SK-N-SH (cell line): ENCODE results near the gene SND1. TPM values are rescaled to one million over a fixed set of nuclear protein-coding genes. Genes with fewer than 3 reads are reported as not detected.

Experiments used
- CTCF ChIA-PET: fragments of 300-600, 350-600 bp; formaldehyde crosslinking; extraction: SDS; loops from one replicate; lab custom pipeline; 2021; lab: Yijun Ruan, JAX
- POLR2A ChIA-PET: fragments of 350-600 bp; sonication (Branson Sonifier 250); formaldehyde crosslinking; extraction: SDS; loops from one replicate; lab custom pipeline; 2020; ENCODE audit warnings: antibody characterized with exemption, inconsistent platforms; lab: Yijun Ruan, JAX
- DNase-seq: peaks from one replicate; pipeline ENCODE4 v3.0.0; 2012
- H2AFZ ChIP-seq: fragments of 200-600 bp; sonication (generic); 2 replicates; pipeline ENCODE4 v1.8.1; 2016; ENCODE audit warnings: antibody characterized with exemption, mild to moderate bottlenecking, low read depth
- H3F3A ChIP-seq: fragments of 200-600 bp; sonication (generic); replicated peaks from 2 replicates; pipeline ENCODE3; 2016; ENCODE audit warnings: antibody characterized with exemption, mild to moderate bottlenecking; ENCODE audit not compliant: insufficient read depth
- H3K27ac ChIP-seq, 2 experiments: fragments of 200-500 bp in 1 of 2; fragments of 200-600 bp in 1 of 2; sonication (Bioruptor generic) in 1 of 2; sonication (generic), shearing (Covaris generic) in 1 of 2; 2 replicates each; pipeline versions ENCODE4 v1.5.1 to v1.6.1; 2014 to 2016; ENCODE audit warnings: low read depth in 2 of 2, inconsistent platforms in 1 of 2, low read length in 1 of 2, mild to moderate bottlenecking in 1 of 2, mixed read lengths in 1 of 2
- H3K27me3 ChIP-seq: fragments of 200-600 bp; sonication (generic), shearing (Covaris generic); 2 replicates; pipeline ENCODE4 v1.6.1; 2016; ENCODE audit warnings: mixed run types; ENCODE audit not compliant: insufficient read depth
- H3K36me3 ChIP-seq, 2 experiments: fragments of 200-500 bp in 1 of 2; fragments of 200-600 bp in 1 of 2; sonication (Bioruptor generic) in 1 of 2; sonication (generic) in 1 of 2; replicated peaks in 1 of 2; 2 replicates each; pipeline versions ENCODE3 to v1.5.1; 2014 to 2016; ENCODE audit warnings: low read length in 1 of 2, mild to moderate bottlenecking in 1 of 2; ENCODE audit not compliant: insufficient read depth in 2 of 2, control insufficient read depth in 1 of 2
- H3K4me1 ChIP-seq, 2 experiments: fragments of 200-500 bp in 1 of 2; fragments of 200-600 bp in 1 of 2; sonication (Bioruptor generic) in 1 of 2; sonication (generic), shearing (Covaris generic) in 1 of 2; 2 replicates each; pipeline versions ENCODE4 v1.5.1 to v1.6.1; 2014 to 2016; ENCODE audit warnings: low read depth in 1 of 2, low read length in 1 of 2, mixed run types in 1 of 2; ENCODE audit not compliant: insufficient read depth in 2 of 2, control insufficient read depth in 1 of 2
- H3K4me2 ChIP-seq: fragments of 200-600 bp; sonication (generic), shearing (Covaris generic); 2 replicates; pipeline ENCODE4 v1.6.1; 2017; ENCODE audit warnings: mixed run types
- H3K4me3 ChIP-seq, 2 experiments: fragments of 200-500 bp in 1 of 2; fragments of 200-600 bp in 1 of 2; sonication (Bioruptor generic) in 1 of 2; sonication (generic), shearing (Covaris generic) in 1 of 2; 2 replicates each; pipeline versions ENCODE4 v1.5.1 to v1.8.1; 2014 to 2016; ENCODE audit warnings: low read depth in 2 of 2, inconsistent platforms in 1 of 2, low read length in 1 of 2, mild to moderate bottlenecking in 1 of 2, mixed read lengths in 1 of 2, moderate library complexity in 1 of 2
- H3K79me2 ChIP-seq: fragments of 200-600 bp; sonication (generic); 2 replicates; pipeline ENCODE4 v1.8.1; 2017; ENCODE audit warnings: mild to moderate bottlenecking; ENCODE audit not compliant: insufficient read depth
- H3K9ac ChIP-seq: fragments of 200-600 bp; sonication (generic); 2 replicates; pipeline ENCODE4 v1.6.1; 2017; ENCODE audit warnings: mixed run types
- H3K9me2 ChIP-seq: fragments of 200-600 bp; sonication (generic); 2 replicates; pipeline ENCODE4 v1.6.1; 2017; ENCODE audit warnings: mixed run types
- H3K9me3 ChIP-seq: fragments of 200-600 bp; sonication (generic); 2 replicates; pipeline ENCODE4 v1.6.1; 2017; ENCODE audit warnings: mixed run types, mild to moderate bottlenecking, moderate library complexity
- H4K20me1 ChIP-seq: fragments of 200-600 bp; sonication (generic); 2 replicates; pipeline ENCODE4 v1.6.1; 2017; ENCODE audit warnings: mild to moderate bottlenecking, mixed run types; ENCODE audit not compliant: insufficient read depth
- CHD2 ChIP-seq: fragments of 150-350 bp; IDR thresholded peaks from 2 replicates; pipeline ENCODE4 v1.6.1; 2018; ENCODE audit warnings: low read length; ENCODE audit not compliant: partially characterized antibody
- ELF1 ChIP-seq: IDR thresholded peaks from 2 replicates; pipeline ENCODE4 v1.4.0; 2012
- EP300 ChIP-seq, 2 experiments: IDR thresholded peaks; 2 replicates each; pipeline versions ENCODE4 v1.4.0 to v1.6.1; 2012; ENCODE audit warnings: borderline replicate concordance in 1 of 2, low read depth in 1 of 2, low read length in 1 of 2
- EZH2phosphoT487 ChIP-seq: fragments of 200-600 bp; sonication (generic); IDR thresholded peaks from 2 replicates; pipeline ENCODE4 v1.6.1; 2017; ENCODE audit warnings: low read depth, mixed run types, mild to moderate bottlenecking, antibody characterized with exemption, moderate library complexity, borderline replicate concordance
- FOXJ3 ChIP-seq: sonication (generic); formaldehyde crosslinking; IDR thresholded peaks from 2 replicates; pipeline ENCODE4 v1.5.1; 2020; ENCODE audit warnings: mild to moderate bottlenecking, missing genetic modification reagents
- FOXM1 ChIP-seq: IDR thresholded peaks from 2 replicates; pipeline ENCODE4 v1.4.0; 2012; ENCODE audit warnings: low read depth, mild to moderate bottlenecking
- GABPA ChIP-seq: IDR thresholded peaks from 2 replicates; pipeline ENCODE4 v1.4.0; 2012; ENCODE audit warnings: low read depth, mild to moderate bottlenecking
- GATA2 ChIP-seq: sonication (generic); formaldehyde crosslinking; IDR thresholded peaks from 2 replicates; pipeline ENCODE4 v1.5.0; 2020; ENCODE audit warnings: mild to moderate bottlenecking, missing genetic modification reagents
- IRF3 ChIP-seq: fragments of 150-350 bp; IDR thresholded peaks from 2 replicates; pipeline ENCODE4 v1.6.1; 2016; ENCODE audit warnings: mild to moderate bottlenecking, low read depth, low read length
- JUND ChIP-seq: IDR thresholded peaks from 2 replicates; pipeline ENCODE4 v1.4.0; 2012
- MAX ChIP-seq: IDR thresholded peaks from 2 replicates; pipeline ENCODE4 v1.4.0; 2012; ENCODE audit warnings: low read depth
- NFIC ChIP-seq: IDR thresholded peaks from 2 replicates; pipeline ENCODE4 v1.4.0; 2012; ENCODE audit warnings: borderline replicate concordance
- POLR2AphosphoS5 ChIP-seq: IDR thresholded peaks from 2 replicates; pipeline ENCODE4 v1.6.1; 2012; ENCODE audit warnings: low read depth, low read length
- RAD21 ChIP-seq: IDR thresholded peaks from 2 replicates; pipeline ENCODE4 v1.6.1; 2012; ENCODE audit warnings: mild to moderate bottlenecking, low read length
- REST ChIP-seq: IDR thresholded peaks from 2 replicates; pipeline ENCODE4 v1.6.1; 2012; ENCODE audit warnings: mild to moderate bottlenecking, low read depth, low read length, moderate library complexity
- RFX5 ChIP-seq: IDR thresholded peaks from 2 replicates; pipeline ENCODE4 v1.6.1; 2012; ENCODE audit warnings: mild to moderate bottlenecking, improper control_type of control experiment, low read length
- RXRA ChIP-seq: IDR thresholded peaks from 2 replicates; pipeline ENCODE4 v1.4.0; 2012; ENCODE audit warnings: low read depth, mild to moderate bottlenecking, borderline replicate concordance
- SIN3A ChIP-seq: IDR thresholded peaks from 2 replicates; pipeline ENCODE4 v1.6.1; 2012; ENCODE audit warnings: low read depth, mild to moderate bottlenecking, low read length, moderate library complexity, borderline replicate concordance
- SMC3 ChIP-seq: IDR thresholded peaks from 2 replicates; pipeline ENCODE4 v1.6.1; 2012; ENCODE audit warnings: low read depth, low read length, improper control_type of control experiment
- TAF1 ChIP-seq: IDR thresholded peaks from 2 replicates; pipeline ENCODE4 v1.6.1; 2012; ENCODE audit warnings: low read depth, mild to moderate bottlenecking, low read length, moderate library complexity, borderline replicate concordance
- USF1 ChIP-seq: IDR thresholded peaks from 2 replicates; pipeline ENCODE4 v1.4.0; 2012; ENCODE audit warnings: low read depth, borderline replicate concordance
- USF2 ChIP-seq: fragments of 150-350 bp; IDR thresholded peaks from 2 replicates; pipeline ENCODE4 v1.6.1; 2017; ENCODE audit warnings: antibody characterized with exemption, low read length, low read depth, borderline replicate concordance
- YY1 ChIP-seq: IDR thresholded peaks from 2 replicates; pipeline ENCODE4 v1.4.0; 2012; ENCODE audit warnings: low read depth, mild to moderate bottlenecking
- WGBS: methylation state at CpG from one replicate; pipeline ENCODE4 v1.1.6; 2017; ENCODE audit warnings: low lambda C conversion rate; 5-methylcytosine and 5-hydroxymethylcytosine counted together
- polyA plus RNA-seq, 3 experiments: library from polyadenylated mRNA; depleted of rRNA; stranded (reverse); fragments of >200 nt; gene quantifications; 2 replicates each; pipeline ENCODE4 v1.2.3, GENCODE V29; 2012

The SND1 gene
- polyA plus RNA-seq, 1 of the 3 experiments (the other 2 are of a cell fraction), result 165 TPM

- CTCF ChIA-PET, result interaction anchor here (1.0 to 2.2 kb wide), 7 partner anchors 10 to 329 kb away, joined by 3 to 6 read pairs (median 3); no protein-coding TSS in a partner anchor
- H3K4me1 ChIP-seq, result peaks cover 0 to 38% of the 10 kb centered on the region in 2 experiments; a peak in 3 of 4 replicates
- no peak overlapping the region for H3K9ac ChIP-seq
- no peaks in the 10 kb centered on the region for H3K9me3 ChIP-seq
- H3F3A ChIP-seq, result peaks cover 22% of the 10 kb centered on the region
- H3K4me2 ChIP-seq, result no peak overlapping the region
- POLR2A ChIA-PET, result no interaction called here
- H3K9me2 ChIP-seq, result no peaks in the 10 kb centered on the region
- H4K20me1 ChIP-seq, result peaks cover 14% of the 10 kb centered on the region
- 83% methylated on average over 2 of the region's 2 CpGs for WGBS
- H3K36me3 ChIP-seq, result peaks cover 2 to 5% of the 10 kb centered on the region in 2 experiments
- TF ChIP-seq IRF3 (no peak), FOXM1 (no peak), USF1 (no peak), RXRA (no peak), MAX (no peak), SMC3 (no peak), YY1 (no peak), GATA2 (no peak), RFX5 (no peak), GABPA (no peak), CHD2 (no peak), FOXJ3 (CRISPR knock-in tag) (no peak), TAF1 (no peak), NFIC (no peak), EZH2phosphoT487 (no peak), SIN3A (no peak), POLR2AphosphoS5 (no peak)
- DNase-seq, result no peak
- H3K4me3 ChIP-seq, result no peak overlapping the region
- no peak overlapping the region for H3K27ac ChIP-seq
- H2AFZ ChIP-seq, result no peak overlapping the region
- H3K79me2 ChIP-seq, result peaks cover 87% of the 10 kb centered on the region
- no peaks in the 10 kb centered on the region for H3K27me3 ChIP-seq
These were observed 228.5 kb downstream of the SND1 start for GRCh38 chr7:127880454-127880853.

GRCh38 chr7:127881564-127881963, 229.6 kb downstream of the SND1 start:
- ChIA-PET POLR2A (no interaction called here), CTCF (interaction anchor here (1.0 to 2.2 kb wide), 6 partner anchors 9 to 327 kb away, joined by 3 to 6 read pairs (median 3); no protein-coding TSS in a partner anchor)
- Histone ChIP-seq H3K9me3 (no peaks in the 10 kb centered on the region), H3K36me3 (peaks cover 2 to 5% of the 10 kb centered on the region in 2 experiments), H3K4me3 (no peak overlapping the region), H3K27ac (no peak overlapping the region), H3K9ac (no peak overlapping the region), H3F3A (peaks cover 11% of the 10 kb centered on the region), H4K20me1 (peaks cover 17% of the 10 kb centered on the region), H3K27me3 (no peaks in the 10 kb centered on the region), H2AFZ (no peak overlapping the region), H3K4me1 (peaks cover 5 to 38% of the 10 kb centered on the region in 2 experiments), H3K79me2 (peaks cover 81% of the 10 kb centered on the region), H3K4me2 (no peak overlapping the region), H3K9me2 (no peaks in the 10 kb centered on the region)
- no peak for DNase-seq
- 94% methylated on average over 7 of the region's 7 CpGs for WGBS
- TF ChIP-seq RAD21 (no peak), GABPA (no peak), REST (no peak), FOXM1 (no peak), POLR2AphosphoS5 (no peak), EP300 (IDR thresholded peaks at IDR 0.05; ENCODE audit: borderline replicate concordance in 1 of 2, low read depth in 1 of 2, low read length in 1 of 2) (no peak), TAF1 (no peak), SIN3A (no peak), ELF1 (no peak), JUND (no peak), GATA2 (no peak), USF2 (no peak)
